ENCODE measurements around the gene TGM5. TPM values are rescaled to one million over a fixed set of nuclear protein-coding genes. Genes with fewer than 3 reads are reported as not detected.

TGM5 gene
- total and polyA plus RNA-seq, 2 experiments from 2014 or later, result not detected

DNA sequence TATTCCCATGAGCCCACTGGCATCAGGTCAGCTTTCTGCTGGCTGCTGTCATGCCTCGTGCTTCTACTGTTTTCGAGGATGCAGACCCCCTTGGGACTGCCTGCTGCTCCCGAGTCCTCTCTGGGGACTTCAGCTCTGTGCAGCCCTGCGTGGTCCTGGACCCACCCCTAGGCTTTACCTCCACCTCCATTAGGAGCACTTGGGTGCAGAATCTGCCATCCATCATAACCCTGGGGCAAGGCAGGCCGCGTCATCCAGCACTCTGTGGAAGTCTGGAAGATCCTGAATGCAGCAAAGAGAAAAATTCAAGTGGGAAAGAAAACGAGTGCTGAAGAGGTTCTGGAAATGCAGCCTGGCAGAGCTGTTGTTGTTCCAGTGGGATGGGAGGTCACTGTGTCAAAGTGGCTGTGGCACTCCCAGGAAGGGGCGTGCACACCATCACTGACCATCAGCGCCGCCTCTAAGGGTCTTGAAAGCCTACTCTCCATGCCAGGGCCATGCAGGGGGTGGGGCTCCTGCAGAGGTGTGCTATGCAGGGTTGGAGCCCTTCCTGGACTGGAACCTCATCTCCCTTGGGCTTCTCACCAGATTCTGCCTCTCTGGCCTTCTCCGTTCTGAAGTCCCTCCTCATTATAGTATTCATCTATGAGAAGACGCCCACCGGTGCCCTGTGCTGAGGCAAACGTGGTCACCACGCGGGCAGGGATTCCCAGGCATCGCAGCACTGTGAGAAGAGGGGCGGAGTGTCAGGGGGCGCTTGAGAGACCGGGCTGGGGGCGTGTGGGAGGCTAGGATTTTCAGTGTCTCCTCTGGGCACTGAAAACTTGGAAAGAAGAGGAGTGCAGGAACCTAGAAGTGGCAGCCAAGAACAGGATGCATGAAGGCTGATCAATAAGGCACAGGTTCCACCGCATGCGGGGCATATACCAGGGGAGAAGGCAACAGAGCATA lies 58.4 kb downstream of the TGM5 start:
- 73% methylated on average over 23 of the region's 23 CpGs for WGBS (ENCODE audit: low lambda C conversion rate, missing lambda C conversion rate)

DNA sequence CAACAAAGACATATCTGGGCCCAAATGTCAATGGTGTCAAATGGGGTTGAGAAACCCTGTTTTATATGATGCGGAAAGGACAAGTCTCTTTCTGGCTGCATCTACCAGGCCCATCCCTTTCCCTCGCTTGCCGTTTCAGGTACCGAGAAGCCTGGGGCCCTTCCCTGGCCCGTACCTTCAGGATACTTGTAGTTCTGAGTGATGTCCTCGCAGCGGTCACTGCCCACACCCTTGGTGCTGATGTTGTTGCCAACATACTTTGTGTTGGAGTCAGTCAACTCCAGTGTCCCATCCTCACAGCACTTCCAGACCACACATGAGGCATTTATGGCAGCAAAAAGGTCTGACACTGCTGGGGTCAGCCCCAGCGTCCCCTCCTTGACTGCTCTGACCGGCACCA lies 59.7 kb downstream of the TGM5 start:
- Histone ChIP-seq H3K27me3 (no peaks in the 10 kb centered on the region), H3K4me1 (ENCODE audit: insufficient read depth) (no peaks in the 10 kb centered on the region), H3K4me2 (no peak overlapping the region), H3K27ac (no peak overlapping the region), H3K79me2 (no peaks in the 10 kb centered on the region), H3K9me2 (replicated peaks; ENCODE audit: insufficient read depth) (no peaks in the 10 kb centered on the region), H3K9me3 (ENCODE audit: low read depth) (no peaks in the 10 kb centered on the region), H3K4me3 (no peak overlapping the region), H4K20me1 (ENCODE audit: insufficient read depth, poor library complexity, severe bottlenecking) (no peaks in the 10 kb centered on the region), H2AFZ (no peak overlapping the region), H3K36me3 (replicated peaks; ENCODE audit: insufficient read depth, low read depth) (no peaks in the 10 kb centered on the region)
- TF ChIP-seq, protein P1, sequence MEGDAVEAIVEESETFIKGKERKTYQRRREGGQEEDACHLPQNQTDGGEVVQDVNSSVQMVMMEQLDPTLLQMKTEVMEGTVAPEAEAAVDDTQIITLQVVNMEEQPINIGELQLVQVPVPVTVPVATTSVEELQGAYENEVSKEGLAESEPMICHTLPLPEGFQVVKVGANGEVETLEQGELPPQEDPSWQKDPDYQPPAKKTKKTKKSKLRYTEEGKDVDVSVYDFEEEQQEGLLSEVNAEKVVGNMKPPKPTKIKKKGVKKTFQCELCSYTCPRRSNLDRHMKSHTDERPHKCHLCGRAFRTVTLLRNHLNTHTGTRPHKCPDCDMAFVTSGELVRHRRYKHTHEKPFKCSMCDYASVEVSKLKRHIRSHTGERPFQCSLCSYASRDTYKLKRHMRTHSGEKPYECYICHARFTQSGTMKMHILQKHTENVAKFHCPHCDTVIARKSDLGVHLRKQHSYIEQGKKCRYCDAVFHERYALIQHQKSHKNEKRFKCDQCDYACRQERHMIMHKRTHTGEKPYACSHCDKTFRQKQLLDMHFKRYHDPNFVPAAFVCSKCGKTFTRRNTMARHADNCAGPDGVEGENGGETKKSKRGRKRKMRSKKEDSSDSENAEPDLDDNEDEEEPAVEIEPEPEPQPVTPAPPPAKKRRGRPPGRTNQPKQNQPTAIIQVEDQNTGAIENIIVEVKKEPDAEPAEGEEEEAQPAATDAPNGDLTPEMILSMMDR (IDR thresholded peaks at IDR 0.05; ENCODE audit: poor library complexity), result no peak
- TF ChIP-seq EZH2 (IDR thresholded peaks at IDR 0.05; ENCODE audit: borderline replicate concordance) (no peak), EZH2phosphoT487 (IDR thresholded peaks at IDR 0.05; ENCODE audit: low read depth, severe bottlenecking, unreplicated experiment) (no peak)
- WGBS (ENCODE audit: low lambda C conversion rate, missing lambda C conversion rate), result 99% methylated on average over 9 of the region's 9 CpGs
- no peak for DNase-seq (ENCODE audit: low spot score)

More for the DNA sequence above, 58.4 kb downstream of the TGM5 start:
- Histone ChIP-seq H4K20me1 (ENCODE audit: insufficient read depth, poor library complexity, severe bottlenecking) (no peaks in the 10 kb centered on the region), H3K9me2 (replicated peaks; ENCODE audit: insufficient read depth) (no peaks in the 10 kb centered on the region), H3K27ac (no peak overlapping the region), H3K9me3 (ENCODE audit: low read depth) (no peaks in the 10 kb centered on the region), H3K4me3 (no peak overlapping the region), H2AFZ (no peak overlapping the region), H3K36me3 (replicated peaks; ENCODE audit: insufficient read depth, low read depth) (no peaks in the 10 kb centered on the region), H3K27me3 (no peaks in the 10 kb centered on the region), H3K4me1 (ENCODE audit: insufficient read depth) (no peaks in the 10 kb centered on the region), H3K4me2 (no peak overlapping the region), H3K79me2 (no peaks in the 10 kb centered on the region)
- TF ChIP-seq, protein P1 (IDR thresholded peaks at IDR 0.05; ENCODE audit: poor library complexity), result no peak
- TF ChIP-seq EZH2 (IDR thresholded peaks at IDR 0.05; ENCODE audit: borderline replicate concordance) (no peak), EZH2phosphoT487 (IDR thresholded peaks at IDR 0.05; ENCODE audit: low read depth, severe bottlenecking, unreplicated experiment) (no peak)
- no peak for DNase-seq (ENCODE audit: low spot score)

DNA sequence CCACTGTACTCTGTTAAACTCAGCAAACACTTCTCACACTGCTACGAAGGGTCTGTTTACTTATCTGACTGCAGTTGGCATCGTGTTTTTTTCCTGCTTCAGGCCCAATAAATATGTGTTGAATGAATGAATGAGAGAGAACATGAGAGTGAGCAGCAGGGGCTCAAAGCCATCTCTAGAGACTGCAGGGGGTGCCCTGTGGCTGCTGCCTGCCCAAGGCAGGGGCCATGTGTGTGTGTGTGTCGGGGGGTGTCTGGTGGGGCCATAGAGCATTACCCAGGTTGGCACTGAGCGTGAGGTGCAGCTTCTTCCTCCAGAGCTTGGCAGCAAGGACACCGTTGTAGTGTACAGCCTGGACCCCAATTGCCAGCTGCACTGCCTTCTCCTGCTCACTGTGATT lies 60.7 kb downstream of the TGM5 start:
- WGBS (ENCODE audit: low lambda C conversion rate, missing lambda C conversion rate), result 69% methylated on average over 5 of the region's 5 CpGs
- Histone ChIP-seq H3K9me2 (replicated peaks; ENCODE audit: insufficient read depth) (no peaks in the 10 kb centered on the region), H3K79me2 (no peaks in the 10 kb centered on the region), H3K4me3 (no peak overlapping the region), H3K9me3 (ENCODE audit: low read depth) (no peaks in the 10 kb centered on the region), H3K27ac (no peak overlapping the region), H3K4me1 (ENCODE audit: insufficient read depth) (no peaks in the 10 kb centered on the region), H3K4me2 (no peak overlapping the region), H4K20me1 (ENCODE audit: insufficient read depth, poor library complexity, severe bottlenecking) (no peaks in the 10 kb centered on the region), H2AFZ (no peak overlapping the region), H3K36me3 (replicated peaks; ENCODE audit: insufficient read depth, low read depth) (no peaks in the 10 kb centered on the region), H3K27me3 (no peaks in the 10 kb centered on the region)
- no peak for DNase-seq (ENCODE audit: low spot score)
- TF ChIP-seq EZH2phosphoT487 (IDR thresholded peaks at IDR 0.05; ENCODE audit: low read depth, severe bottlenecking, unreplicated experiment), result no peak
- TF ChIP-seq EZH2 (IDR thresholded peaks at IDR 0.05; ENCODE audit: borderline replicate concordance), result no peak
- TF ChIP-seq, protein P1 (IDR thresholded peaks at IDR 0.05; ENCODE audit: poor library complexity), result no peak

All from hepatocyte (in vitro differentiated cells).